ENCODE results near the gene SBNO2.

SBNO2 gene

GRCh38 chr19:1146858-1147780 lies 26.9 kb downstream of the SBNO2 start:
- no peak for DNase-seq (ENCODE audit: low spot score)
- no peak for TF ChIP-seq CTCF (IDR thresholded peaks at IDR 0.05; ENCODE audit: borderline replicate concordance, control extremely low read depth, extremely low read depth, insufficient read depth, missing control alignments)
- in situ Hi-C loops (cut with MboI; ENCODE audit: low sequenced_read_pairs, unreplicated experiment) = no loop called here

- DNase-seq (ENCODE audit: low spot score) = no peak
- no peak for TF ChIP-seq CTCF (IDR thresholded peaks at IDR 0.05; ENCODE audit: borderline replicate concordance, control extremely low read depth, extremely low read depth, insufficient read depth, missing control alignments)
- in situ Hi-C loops (cut with MboI; ENCODE audit: low sequenced_read_pairs, unreplicated experiment) = no loop called here
Measured at GRCh38 chr19:1146412-1146699, 27.7 kb downstream of the SBNO2 start.

- no peak for DNase-seq (ENCODE audit: low spot score)
- in situ Hi-C loops (cut with MboI; ENCODE audit: low sequenced_read_pairs, unreplicated experiment) = no loop called here
- TF ChIP-seq CTCF (IDR thresholded peaks at IDR 0.05; ENCODE audit: borderline replicate concordance, control extremely low read depth, extremely low read depth, insufficient read depth, missing control alignments) = no peak
Measured at GRCh38 chr19:1145635-1146411, 28.2 kb downstream of the SBNO2 start.

GRCh38 chr19:1144741-1145140 lies 29.3 kb downstream of the SBNO2 start:
- in situ Hi-C loops (cut with MboI; ENCODE audit: low sequenced_read_pairs, unreplicated experiment) = no loop called here
- no peak for TF ChIP-seq CTCF (IDR thresholded peaks at IDR 0.05; ENCODE audit: borderline replicate concordance, control extremely low read depth, extremely low read depth, insufficient read depth, missing control alignments)
- DNase-seq (ENCODE audit: low spot score) = no peak

- TF ChIP-seq CTCF (IDR thresholded peaks at IDR 0.05; ENCODE audit: borderline replicate concordance, control extremely low read depth, extremely low read depth, insufficient read depth, missing control alignments) = no peak
- in situ Hi-C loops (cut with MboI; ENCODE audit: low sequenced_read_pairs, unreplicated experiment) = no loop called here
- no peak for DNase-seq (ENCODE audit: low spot score)
Measured at GRCh38 chr19:1143828-1144399, 30.2 kb downstream of the SBNO2 start.

- no peak for DNase-seq (ENCODE audit: low spot score)
- in situ Hi-C loops (cut with MboI; ENCODE audit: low sequenced_read_pairs, unreplicated experiment) = no loop called here
- no peak for TF ChIP-seq CTCF (IDR thresholded peaks at IDR 0.05; ENCODE audit: borderline replicate concordance, control extremely low read depth, extremely low read depth, insufficient read depth, missing control alignments)
Measured at GRCh38 chr19:1141944-1142343, 32.1 kb downstream of the SBNO2 start.
